Measurements from ENCODE around the gene FAM83C.

The FAM83C gene

GRCh38 chr20:35291654-35292503 lies at the start of gene FAM83C:
FAM83C (minus strand) TSS chr20:35292425; CDS start chr20:35292304, 121 bp downstream.
- no peak for TF ChIP-seq CTCF (conservative IDR thresholded peaks at IDR 0.05)
- H3K27ac ChIP-seq: no peak within 1 kb of the TSS

DNA sequence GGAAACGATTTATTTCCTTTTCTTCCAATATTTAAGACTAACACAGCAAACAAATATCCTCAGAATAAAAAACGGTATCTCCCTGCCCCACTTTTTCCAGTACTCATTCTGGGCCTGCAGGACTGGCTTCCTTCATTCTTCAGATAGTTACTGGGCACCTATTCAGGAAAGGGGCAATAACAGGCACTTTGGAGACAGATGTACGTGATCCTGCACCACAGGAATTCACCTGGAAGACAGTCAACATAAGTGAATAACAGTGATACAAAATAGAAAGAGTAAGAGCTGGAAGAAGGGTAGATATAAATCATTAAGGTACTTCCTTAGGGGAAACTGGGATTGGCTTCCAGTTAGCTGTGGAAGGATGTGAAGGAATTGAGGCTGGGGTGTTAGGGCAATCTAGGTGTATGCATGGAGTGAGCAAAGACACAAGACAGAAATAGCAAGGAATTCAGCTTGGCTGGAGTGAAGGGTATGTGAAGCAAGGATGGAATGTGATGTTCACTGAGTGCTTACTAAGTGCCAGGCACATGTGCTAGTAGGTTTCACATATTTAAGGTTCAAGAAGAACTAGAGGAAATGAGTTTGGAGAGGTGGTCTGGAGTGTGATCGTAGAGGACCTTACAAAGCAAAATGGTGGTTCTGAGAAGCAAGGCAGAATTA lies 49.3 kb upstream of the FAM83C start:
- H3K27ac ChIP-seq: no peak overlapping the region
- no peak for TF ChIP-seq CTCF (conservative IDR thresholded peaks at IDR 0.05)

- no peak for TF ChIP-seq CTCF (conservative IDR thresholded peaks at IDR 0.05)
- H3K27ac ChIP-seq: no peak overlapping the region
These were observed 48.2 kb upstream of the FAM83C start for GRCh38 chr20:35340436-35340835.

GRCh38 chr20:35339636-35340035 lies 47.4 kb upstream of the FAM83C start:
- no peak for TF ChIP-seq CTCF (conservative IDR thresholded peaks at IDR 0.05)

DNA sequence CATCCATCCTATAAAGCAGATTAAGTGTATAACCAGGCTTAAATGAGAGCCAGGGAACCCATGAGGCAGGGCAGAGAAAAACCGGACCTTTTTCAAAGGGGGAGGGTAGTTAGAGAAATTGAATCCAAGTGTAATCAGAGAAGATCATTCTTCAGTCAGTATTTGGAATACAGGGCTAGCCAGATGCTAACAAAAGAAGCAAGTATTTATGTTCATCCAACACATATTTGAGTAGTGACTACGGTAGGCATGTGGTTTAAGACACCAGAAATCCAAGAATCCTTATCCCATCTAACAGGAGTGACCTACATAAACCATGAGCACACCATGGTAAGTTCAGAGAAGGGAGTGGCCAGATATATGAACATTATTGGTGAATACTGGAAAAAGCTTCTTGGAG lies 46.8 kb upstream of the FAM83C start:
- no peak overlapping the region for H3K27ac ChIP-seq
- TF ChIP-seq CTCF (conservative IDR thresholded peaks at IDR 0.05): no peak

More at GRCh38 chr20:35339636-35340035, 47.4 kb upstream of the FAM83C start:
- no peak overlapping the region for H3K27ac ChIP-seq

GRCh38 chr20:35334311-35335101 lies 42.3 kb upstream of the FAM83C start:
- peak overlapping the region; percentile 65 for H3K27ac ChIP-seq
- no peak for TF ChIP-seq CTCF (conservative IDR thresholded peaks at IDR 0.05)

DNA sequence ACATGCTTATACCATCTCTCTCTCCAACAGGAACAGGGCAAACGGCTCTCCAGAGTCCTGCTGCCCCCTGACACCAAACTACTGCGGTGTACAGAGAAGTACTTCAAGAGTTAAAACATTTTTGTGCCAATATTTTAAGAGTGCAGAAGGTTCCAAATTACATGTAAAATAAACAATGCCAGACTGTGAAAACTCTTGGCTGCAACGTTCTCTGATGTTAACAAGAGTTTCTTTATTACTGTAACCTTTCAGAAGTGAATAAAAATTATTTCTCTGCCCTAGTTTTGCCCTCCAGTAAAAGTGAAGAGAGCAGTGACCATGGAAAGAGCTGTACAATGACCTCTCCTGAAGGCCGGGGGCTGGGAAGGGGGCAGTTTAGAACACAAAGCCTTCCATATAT lies 41.4 kb upstream of the FAM83C start:
- TF ChIP-seq CTCF (conservative IDR thresholded peaks at IDR 0.05): no peak
- peak overlapping the region; percentile 65 for H3K27ac ChIP-seq
